Endometrium (tissue), 2 donors: Measurements from ENCODE around the gene PCNX2.

ENCODE experiments used
- FAIRE-seq: peaks from 2 replicates; lab custom pipeline; 2012; peaks lifted over from hg19 to GRCh38; lab: Jason Lieb, UNC
- donor health status: control.
- donor health status: control.

The PCNX2 gene

DNA sequence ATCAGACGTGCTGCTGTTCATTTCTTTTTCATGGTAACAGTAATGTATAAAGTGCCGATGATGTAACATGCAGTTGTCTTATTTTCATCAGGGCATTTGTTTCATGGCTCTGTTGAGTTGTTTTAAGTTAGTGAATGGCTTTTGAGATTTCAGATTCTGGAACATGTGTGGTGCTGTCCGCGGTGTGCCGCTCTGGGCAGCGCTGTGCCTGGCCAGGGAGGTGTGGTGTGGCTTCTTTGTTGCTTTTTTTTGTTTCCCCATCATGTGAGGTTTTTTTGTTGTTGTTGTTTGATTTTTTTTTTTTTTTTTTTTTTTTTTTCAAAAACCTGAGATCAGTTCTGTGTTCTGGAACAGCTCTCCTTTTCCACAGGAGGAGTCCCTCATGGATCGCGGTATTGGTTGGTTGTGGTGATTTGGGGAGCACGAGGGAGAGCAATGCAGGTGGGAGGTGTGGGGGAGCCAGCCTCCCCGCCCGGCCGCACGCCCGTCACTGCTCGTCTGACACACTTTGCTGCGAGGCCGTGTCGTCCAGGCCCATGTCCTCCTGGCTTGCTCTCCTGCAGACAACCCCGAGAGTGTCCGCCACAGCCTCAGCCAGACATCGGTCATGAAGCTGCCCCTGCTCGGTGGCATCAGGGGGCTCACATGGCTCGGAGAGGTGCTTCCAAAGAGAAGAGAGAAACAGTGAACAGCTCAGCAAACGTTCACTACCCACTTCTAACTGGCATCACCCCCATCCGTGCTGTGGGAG is 311.5 kb downstream of the PCNX2 start:
- FAIRE-seq = no peak

DNA sequence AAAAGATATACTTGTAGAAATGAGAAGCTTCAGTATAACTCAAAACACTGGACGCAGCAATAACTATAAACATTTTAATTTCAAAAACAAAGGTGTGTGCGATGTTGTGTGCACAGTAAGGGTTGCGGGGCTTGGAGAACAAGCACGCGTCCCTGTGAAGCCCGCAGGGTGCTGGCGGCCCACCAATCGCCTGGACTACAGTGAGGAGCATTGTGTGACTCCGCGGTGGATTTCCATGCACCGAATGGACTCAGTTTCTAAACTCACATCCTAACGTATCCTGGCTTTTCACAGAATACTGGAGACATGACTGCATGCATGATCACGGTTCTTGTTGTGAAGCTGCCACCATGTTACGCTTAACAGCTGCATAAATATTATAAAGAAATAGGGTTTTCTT is 312.1 kb downstream of the PCNX2 start:
- no peak for FAIRE-seq

DNA sequence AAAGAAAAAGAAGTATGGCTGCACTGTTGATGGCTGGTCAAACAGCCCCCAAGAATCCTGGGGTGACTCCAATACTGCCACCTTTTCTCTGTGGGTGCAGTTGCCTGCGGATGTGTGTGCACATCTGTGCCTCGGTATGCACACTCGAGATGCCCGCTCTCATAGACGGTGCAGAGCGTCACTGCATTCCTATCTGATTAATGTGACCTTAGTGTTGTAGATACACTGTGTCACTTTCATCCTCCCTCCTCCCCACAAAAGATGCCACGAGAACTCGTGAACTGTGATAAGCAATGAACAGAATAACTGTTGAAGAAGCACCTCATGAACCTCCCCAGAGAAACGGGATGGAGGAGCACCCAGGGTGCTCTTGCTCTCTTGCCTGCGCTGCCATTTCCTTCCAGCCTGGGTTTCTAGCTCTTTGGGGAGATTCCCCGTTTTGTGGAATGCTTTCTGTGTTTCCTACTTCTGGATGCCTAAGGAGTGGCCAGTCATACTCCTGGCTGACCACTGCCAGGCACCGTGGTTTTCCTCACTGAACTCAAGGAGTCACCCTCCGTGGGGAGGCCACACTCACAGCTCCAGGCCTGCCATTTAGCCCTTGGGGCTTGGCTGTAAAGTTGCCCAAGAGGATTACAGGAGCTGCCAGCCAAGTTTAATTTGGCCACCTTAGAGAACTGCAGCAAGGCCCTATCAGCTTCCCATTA is 313.1 kb downstream of the PCNX2 start:
- no peak for FAIRE-seq

DNA sequence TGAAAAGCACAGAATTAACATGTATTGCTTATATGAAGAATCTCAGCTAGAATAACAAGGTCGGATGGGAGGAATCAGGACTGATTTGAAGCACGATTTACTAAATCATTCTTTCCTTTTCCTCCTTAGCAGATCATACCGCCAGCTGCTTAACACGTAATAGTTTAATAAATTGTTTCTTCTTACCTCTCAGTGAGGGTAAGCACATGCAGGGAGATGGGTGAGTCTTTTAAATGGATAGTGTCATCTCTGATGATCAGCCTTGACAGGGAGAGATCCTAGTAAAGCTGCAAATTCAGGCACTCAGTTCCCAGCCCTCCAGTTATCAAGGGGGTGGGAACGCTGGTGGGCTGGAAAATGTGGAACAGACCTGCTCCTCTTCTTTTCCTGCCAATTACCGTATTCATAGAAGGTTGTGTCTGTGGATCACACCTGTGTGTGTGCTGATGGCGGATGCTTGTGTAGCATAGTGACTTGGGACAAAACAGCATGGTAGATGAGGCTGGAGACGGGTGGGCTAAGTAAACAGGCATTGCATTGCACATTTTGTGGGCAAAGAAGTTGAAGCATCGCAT is 314.5 kb downstream of the PCNX2 start:
- FAIRE-seq = no peak

DNA sequence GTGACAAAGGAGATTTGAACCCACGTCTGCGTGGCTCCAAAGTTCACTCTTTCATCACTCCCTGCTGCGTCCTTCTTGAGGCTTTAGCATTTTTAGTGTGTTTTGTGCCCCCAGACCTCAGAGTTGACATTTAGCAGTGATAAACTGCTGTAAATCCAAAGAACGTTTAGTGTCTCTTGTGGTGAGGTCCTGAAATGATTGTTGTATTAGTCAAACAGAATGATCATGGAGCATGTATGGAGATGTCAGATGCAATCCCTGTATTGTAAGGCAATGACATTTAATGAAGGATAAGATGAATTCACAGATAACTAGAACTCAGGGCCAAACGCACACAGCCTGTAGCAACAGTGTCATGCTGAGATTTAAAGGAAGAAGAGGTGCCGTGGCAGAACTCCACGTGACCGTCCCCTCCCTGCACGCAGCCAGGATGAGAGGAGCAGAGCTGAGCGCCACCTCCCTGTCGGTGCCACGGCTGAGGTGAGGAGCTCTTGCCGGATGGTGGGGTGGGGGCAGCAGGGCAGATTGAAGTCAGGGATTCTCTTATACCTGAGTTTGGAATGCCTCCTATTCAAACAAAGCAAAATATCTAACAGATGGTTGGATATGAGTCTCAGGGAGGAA is 315.1 kb downstream of the PCNX2 start:
- no peak for FAIRE-seq

DNA sequence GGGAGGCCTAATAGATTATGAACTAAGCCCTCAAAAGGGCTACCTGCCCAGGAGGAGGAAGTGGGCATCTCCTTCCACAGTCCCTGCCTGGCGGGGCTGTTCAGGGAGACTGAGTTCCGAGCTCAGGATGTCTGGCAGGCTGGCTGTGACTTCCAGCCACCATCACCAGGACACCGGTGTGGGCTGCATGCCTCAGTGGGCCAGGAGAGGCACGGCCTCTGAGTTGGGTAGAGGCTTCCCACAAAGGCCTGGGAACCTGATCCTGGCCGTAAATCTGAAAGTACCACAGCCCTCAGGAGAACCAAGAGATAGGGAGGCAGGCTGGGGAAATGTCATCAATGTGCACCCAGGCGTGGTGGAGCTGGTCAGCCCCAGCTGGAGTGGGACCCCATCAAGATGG is 316.0 kb downstream of the PCNX2 start:
- no peak for FAIRE-seq

DNA sequence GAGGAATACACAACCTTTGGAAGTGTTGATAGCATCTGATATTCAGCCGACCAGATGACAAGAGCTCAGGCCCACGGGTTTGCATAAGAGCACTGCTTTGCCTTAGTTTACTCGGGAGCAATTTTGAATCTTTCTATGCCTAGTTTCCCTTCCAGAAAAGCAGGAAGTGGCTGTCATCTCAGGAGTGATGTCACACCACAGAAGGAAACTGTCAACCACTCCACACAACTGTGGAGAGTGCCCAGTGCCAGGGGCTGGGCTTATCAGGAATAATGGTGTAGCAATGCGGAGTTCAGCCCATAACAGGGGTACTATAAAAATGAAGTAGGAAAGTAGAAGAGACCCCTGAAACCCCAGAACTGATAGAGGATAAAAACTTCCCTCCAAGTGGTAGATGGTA is 316.7 kb downstream of the PCNX2 start:
- FAIRE-seq = no peak

DNA sequence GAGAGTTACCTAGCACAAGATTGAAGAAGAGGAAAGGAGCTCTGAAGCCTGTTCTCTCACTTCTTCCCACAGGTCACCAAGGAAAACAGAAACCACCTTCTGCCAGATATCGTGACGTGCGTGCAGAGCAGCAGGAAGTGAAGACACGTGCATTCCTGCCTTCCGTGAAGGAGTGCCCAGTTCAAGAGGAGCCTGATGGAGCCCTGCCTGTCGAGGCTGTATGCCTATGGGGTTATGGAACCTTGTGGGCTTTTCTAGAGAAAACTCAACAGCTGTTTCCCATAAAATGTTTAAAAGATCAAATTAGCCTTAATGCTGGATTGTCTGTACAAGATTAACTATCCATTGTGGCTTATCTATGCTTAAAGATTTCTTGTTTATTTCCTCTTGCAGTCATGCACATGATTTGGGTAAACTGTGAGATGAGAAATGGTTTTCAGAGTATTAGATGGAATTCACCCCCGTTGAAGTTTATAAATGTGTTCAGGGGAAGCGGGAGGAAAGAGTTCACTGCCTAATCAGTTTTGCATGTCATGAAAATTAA is 317.4 kb downstream of the PCNX2 start:
- FAIRE-seq = no peak

DNA sequence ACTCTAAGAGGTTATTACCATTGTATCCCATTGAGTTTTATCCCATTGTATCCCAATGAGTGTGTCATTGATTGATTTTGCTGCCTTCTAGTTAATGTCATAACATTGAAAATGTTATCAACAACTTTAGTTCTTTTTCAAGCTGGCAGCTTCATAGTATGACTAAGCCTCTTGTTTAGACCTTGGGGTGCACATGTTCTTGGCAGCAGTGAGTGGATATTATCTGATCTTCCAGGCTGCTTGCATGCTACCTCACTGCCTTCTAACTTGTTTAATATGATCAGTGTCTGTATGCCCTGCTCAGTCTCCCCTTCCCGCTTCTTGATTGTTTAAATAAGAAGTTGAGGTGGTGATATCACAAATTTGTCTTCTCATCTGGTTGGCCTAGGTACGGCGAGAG is 320.6 kb downstream of the PCNX2 start:
- no peak for FAIRE-seq

DNA sequence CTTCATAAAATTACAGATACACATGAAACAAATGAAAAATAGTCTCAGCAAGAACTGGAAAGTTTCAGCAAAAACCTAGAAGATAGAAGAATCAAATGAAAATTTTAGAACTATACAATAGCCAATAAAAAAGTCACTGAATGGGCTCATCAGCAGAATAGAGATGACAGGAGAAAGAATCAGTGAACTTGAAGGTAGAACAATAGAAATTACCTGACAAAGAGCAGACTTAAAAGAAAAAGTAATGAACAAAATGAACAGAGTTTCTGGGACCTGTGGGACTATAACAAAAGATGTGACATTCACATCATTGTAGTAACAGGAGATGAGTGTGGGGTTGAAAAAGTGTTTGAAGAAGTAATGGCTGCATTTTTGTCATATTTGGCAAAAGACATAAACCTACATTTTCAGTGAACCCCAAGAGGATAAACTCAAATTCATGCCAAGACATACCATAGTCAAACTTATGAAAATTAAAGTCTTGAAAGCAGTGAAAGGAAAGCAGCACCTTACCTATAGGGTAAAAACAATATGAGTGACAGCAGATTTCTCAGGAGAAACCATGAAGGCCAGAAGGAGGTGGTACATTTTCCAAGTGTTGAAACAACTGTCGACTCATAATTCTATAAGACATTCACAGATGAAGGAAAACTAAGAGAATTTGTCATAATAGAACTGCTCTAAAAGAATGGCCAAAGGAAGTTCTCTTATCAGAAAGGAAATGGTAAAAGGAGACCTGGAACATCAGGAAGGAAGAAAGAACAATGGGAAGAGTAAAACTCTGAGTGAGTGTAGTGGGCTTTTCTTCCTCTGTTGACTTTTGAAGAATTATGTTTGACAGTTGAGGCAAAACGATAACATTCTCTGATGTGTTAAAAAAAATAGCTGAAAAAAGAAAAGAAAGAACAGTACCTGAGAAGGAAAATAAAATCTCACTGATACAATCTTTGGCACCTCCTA is 321.6 kb downstream of the PCNX2 start:
- no peak for FAIRE-seq

DNA sequence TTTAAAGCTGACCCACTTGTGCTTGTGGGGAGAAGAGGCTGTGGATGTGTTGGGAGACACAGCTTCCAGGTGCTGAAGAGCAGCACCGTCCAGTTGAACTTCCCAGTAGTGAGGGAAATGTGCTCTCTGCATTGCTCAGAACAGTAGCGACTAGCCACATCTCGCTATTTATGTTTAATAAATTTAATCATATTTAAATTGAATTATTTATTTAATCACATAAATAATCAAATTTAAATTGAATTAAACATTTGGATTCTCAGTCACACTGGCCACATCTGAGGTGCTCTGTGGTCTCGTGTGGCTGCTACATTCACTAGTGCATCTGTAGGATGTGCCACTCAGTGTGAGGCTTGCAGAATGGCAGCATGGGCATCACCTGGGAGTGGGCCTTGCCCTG is 325.0 kb downstream of the PCNX2 start:
- no peak for FAIRE-seq

DNA sequence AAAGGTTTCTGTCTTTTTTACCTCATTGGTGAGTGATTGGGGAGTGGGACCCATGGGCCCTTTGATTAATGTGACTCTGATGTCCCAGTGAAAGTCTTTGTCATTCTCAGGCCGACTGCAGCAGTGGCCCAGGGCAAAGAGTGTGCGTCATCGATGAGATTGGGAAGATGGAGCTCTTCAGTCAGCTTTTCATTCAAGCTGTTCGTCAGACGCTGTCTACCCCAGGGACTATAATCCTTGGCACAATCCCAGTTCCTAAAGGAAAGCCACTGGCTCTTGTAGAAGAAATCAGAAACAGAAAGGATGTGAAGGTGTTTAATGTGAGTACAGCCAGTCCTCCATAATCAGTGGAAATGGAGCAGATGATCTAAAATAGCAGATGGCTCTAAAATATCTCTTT is 325.7 kb downstream of the PCNX2 start:
- FAIRE-seq = no peak

DNA sequence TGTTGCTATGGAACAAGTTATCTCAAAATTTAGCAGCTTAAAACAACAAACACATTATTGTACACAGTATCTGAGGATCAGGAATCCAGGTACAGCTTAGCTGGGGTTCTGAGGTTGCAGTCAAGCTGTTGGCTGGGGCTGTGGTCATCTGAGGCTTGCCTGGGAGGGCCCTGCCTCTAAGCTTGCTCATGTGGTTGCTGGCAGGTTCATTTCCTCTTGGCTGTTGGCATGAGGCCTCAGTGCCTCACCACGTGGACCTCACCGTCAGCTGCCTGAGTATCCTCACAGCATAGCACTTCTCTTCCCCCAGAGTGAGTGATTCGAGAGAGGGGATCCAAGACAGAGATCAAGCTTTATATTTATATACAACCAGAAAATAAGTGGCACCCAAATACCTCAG is 326.6 kb downstream of the PCNX2 start:
- FAIRE-seq = no peak

DNA sequence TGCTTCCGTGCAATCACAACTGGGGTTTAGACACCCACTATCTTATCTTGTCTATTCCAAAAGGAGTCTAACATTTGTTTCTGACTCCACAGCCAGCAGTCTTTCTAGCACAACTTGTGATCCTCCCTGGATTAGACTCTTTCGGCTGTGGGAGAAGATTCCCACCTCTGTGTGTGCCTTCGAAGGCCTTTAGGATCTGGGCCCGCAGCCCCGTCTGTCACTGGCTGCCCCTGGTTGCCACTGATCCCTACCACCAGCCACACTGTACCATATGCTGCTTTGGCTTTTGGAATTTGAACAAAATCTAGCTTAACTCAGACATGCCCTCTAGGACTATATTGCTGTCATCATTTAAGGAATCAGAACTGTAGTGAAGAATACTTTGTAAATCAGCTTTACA is 327.1 kb downstream of the PCNX2 start:
- no peak for FAIRE-seq

DNA sequence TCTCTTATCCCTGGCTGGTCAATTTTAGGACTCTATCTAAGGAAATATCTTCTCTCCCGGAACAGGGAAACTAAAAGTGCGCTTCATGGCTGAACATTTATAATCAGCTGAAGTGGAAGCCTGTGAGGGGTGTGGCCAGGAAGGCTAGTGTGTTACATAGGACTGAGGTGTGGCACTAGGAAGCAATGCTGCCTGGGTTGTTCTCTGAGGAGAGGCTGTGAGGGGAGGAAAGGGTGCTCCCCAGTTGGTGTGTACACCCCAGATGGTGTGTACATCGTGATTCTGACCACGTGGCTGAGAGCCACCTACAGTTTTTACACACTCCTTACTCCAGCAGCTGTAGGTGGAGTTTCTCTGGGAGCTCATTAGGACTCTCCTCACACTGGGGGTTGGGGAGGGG is 328.9 kb downstream of the PCNX2 start:
- FAIRE-seq = no peak

DNA sequence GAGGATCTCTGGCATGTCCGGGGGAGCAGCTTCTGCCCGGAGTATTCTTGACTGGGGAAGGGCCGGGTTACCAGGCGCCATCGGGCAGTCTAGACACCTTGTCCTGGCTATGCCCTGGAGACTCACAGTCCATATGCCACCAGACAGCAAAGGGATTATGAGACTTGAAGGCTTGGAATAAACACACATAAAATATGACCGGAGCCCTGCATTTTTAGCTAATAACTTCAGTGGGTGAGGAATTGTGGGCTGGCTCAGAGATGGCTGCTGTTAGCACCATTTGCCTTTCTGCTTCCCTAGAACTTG is 329.7 kb downstream of the PCNX2 start:
- FAIRE-seq = no peak

DNA sequence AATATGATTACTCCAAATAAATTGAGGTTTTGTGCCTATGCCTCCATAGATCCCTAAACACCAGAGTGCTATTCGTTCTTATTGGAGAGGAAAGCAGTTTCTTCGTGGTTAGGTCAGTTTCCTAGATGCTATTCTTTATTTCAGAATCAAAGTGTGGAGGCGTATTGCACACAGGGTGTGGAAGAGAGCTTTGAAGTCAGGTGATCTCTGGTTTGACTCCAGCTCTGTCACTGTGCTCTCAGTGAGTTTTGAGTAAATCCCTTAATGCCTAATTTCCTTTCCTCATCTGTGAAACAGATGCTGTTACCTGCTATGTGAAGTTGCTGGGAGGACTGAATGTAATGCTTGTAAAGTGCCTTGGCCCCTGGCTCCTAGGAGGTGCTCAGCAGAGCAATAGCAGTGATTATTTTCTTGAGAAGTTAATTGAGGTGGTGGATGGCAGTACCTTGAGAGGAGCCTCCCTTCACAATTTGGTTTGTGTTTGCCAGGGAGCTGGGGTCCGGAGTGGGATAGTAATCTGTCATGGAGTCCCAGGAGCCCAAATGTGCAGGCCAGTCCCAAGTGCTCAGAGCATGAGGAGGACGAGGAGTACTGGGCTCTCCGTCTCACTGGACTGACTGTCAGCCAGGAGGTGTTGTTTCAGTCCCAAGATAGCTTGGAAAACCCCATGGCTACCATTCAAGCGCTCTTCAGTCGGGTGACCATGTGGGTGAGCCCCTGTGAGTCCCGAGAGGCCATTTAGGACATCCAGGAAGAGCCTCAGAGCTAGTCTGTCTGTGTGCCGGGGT is 330.2 kb downstream of the PCNX2 start:
- FAIRE-seq = no peak

DNA sequence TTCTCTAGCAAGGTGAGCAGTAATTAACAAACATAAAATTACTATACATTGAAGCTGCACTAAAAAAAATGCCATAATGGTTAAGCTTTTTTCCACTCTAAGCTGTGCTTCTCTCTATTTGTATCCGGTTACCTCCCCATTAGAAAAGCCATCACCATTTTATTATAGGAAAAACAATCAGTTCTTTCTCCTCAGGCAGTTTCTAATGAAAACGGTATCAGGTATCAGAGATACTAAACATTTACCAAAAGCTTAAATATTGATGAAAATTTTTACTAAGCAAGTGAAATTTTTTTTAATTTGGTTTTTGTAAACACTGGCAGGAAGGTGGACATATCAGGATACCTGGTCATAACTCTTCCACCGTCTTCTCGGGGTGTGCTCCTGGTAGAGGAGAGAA is 330.9 kb downstream of the PCNX2 start:
- no peak for FAIRE-seq

DNA sequence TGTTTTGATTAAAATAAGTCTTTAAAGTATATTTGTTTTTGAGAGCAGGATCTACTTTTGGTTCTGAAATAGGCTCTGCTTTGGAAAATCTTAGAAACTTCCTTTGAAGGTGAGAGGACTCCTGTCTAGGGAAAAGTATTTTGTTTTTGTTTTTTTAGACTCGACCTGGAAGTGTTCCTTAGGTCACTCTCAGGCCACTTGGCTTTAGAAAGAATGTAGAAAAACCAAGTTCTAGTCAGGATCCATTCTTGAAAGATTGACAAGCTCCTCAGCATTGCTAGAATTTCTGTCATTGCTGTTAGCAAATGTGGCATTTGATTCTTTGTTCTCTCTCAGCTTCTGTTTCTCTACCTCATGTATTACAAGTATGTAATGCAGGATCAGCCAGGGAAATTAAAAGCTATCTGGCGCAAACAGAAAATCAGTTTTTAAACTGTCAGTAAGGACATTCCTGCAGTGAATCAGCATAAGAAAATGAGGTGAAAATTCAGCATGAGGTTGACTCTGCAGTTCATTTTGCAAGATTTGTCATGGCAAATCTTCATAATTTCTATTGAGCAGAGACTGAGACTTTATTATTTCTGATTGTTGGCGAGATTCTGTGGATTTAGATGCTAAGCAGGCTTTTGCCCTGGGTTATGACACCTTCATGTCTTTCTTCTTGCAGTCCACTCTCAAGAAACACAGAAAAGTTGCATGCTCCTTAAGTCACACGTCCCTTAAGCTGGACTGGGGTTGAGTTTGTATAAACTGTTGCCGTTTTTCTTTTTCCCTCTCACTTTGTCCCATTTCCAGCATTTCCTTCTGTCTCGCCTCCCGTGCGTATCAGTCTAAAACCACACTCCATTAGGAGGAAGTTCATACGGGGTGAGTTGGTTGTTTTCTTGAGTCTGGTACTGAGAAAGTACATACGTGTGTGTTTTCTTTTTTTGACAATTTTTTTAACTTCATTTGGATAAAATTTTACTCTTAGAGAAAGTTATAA is 332.5 kb downstream of the PCNX2 start:
- FAIRE-seq = no peak

DNA sequence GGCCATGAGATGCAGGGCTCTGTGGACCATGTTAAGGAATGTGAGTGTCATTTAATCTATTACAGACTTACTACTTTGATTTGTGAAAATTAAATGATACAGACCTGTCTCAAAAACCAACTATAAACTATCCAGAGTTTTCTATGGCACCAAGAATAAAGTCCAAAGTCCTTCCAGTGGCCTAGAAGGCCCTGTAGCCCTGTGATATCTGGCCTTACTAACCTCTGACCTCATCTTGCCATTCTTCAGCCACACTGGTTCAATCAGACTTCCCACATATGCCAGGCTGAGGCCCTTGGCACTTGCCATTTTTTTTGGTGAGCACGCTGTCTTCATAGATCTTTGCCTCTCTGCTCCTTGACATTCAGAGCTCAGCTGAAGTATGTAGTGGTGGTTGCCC is 337.5 kb downstream of the PCNX2 start:
- no peak for FAIRE-seq
